Transverse colon (tissue), 4 donors: ENCODE data around the gene PROX1.

Source experiments
- CTCF ChIP-seq, 5 experiments: fragments of 200-600 bp in 3 of 5; fragments of 450-650 bp in 2 of 5; sonication (generic) in 3 of 5; IDR thresholded peaks; 1 replicate in 2 of 5; 2 replicates in 3 of 5; pipeline ENCODE4 v1.5.1; 2016 to 2017; ENCODE audit warnings: antibody characterized with exemption in 5 of 5, inconsistent platforms in 3 of 5, mild to moderate bottlenecking in 2 of 5, moderate library complexity in 1 of 5
- EP300 ChIP-seq: sonication (generic); formaldehyde crosslinking; IDR thresholded peaks from one replicate; pipeline ENCODE4 v1.6.1; 2017; ENCODE audit warnings: antibody characterized with exemption, low read depth
- POLR2A ChIP-seq: fragments of 450-650 bp; IDR thresholded peaks from one replicate; pipeline ENCODE4 v1.6.1; 2016; ENCODE audit warnings: antibody characterized with exemption, mild to moderate bottlenecking, moderate library complexity
- POLR2AphosphoS5 ChIP-seq, 3 donors: sonication (generic); formaldehyde crosslinking; IDR thresholded peaks; one replicate each; pipeline ENCODE4 v1.6.1; 2016; ENCODE audit warnings: antibody characterized with exemption in 3 of 3

DNA sequence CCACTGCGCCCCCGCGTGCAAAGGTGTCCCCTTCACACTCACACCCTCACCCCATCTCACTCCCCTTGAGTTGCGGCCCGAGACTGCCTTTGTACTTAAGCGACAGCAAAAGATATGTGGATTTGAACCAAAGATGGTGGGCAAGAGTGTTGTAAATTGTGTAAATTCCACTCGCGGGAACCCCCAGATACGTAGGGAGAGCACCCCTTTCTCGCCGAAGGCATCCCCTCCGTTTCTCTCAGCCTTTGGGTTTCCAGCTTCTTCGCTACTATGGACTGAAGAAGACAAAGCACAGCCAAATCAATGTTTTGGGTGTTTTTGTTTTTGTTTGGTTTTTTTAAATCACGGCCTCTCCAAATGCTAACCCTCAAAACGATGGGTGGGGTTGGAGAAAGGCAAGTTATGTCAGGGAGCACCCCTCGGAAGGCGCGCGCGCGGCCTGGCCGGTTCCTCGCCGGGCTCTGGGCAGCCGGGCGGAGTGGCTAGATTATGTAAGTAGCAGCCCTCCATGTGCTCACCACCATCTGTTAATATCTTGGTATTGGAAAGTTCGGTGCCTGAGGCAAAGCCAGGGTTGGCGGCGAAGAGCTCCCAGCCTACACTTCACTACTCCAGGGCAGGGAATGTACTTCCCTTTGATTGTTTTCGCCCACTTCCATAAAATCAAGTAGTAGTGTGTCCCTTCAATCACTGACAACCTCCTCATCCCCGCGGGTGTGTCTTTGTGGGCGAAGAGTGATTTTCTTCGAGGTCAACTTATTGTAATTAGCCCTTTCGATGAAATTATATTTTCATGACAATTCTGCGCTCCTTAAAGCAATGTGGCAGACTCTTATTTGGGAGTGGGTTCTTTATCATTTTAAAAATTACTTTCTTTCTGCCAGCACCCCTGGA, 4.0 kb upstream of the PROX1 start:
- TF ChIP-seq CTCF (IDR thresholded peaks at IDR 0.05) (no peak), POLR2A (no peak), EP300 (no peak), POLR2AphosphoS5 (IDR thresholded peaks at IDR 0.05) (no peak)
